ENCODE data around the gene AMZ2. TPM values are rescaled to one million over a fixed set of nuclear protein-coding genes. Genes with fewer than 3 reads are reported as not detected.
A peak's percentile ranks its signal among the peaks of the same experiment; 100 is the strongest.
"Not testable (repeated sequence)": the region's sequence is repeated elsewhere in the genome, so short reads cannot be mapped to it uniquely, and the experiment has no call there.

The AMZ2 gene
- total and polyA plus RNA-seq, 2 of the 8 experiments (the other 6 are each of a cell fraction or from before 2014, with no cell fraction given) = 49.5 to 71.0 TPM

GRCh38 chr17:68215453-68215852 lies 32.4 kb upstream of the AMZ2 start:
- DNase-seq (ENCODE audit: low read depth in 1 of 2, low spot score in 2 of 2) = peak in 1 of 2 experiments; percentile 19
- H3K27me3 ChIP-seq (replicated peaks in 1 of 4; ENCODE audit: control insufficient read depth in 3 of 4, extremely low read depth in 1 of 4, insufficient read depth in 3 of 4, low read length in 3 of 4); H3K9me3 ChIP-seq (ENCODE audit: insufficient read depth in 2 of 2, low read depth in 1 of 2, low read length in 1 of 2); H3K56ac ChIP-seq (replicated peaks; ENCODE audit: insufficient read length, low read depth, low read length); H3K4me3 ChIP-seq (ENCODE audit: extremely low read depth in 1 of 4, insufficient read depth in 2 of 4, low read depth in 3 of 4, low read length in 4 of 4); H3K27ac ChIP-seq (ENCODE audit: low read depth, low read length); H3K4me2 ChIP-seq (ENCODE audit: insufficient read depth in 1 of 2, low read depth in 2 of 2, low read length in 2 of 2); H3K4me1 ChIP-seq (replicated peaks in 1 of 4; ENCODE audit: control insufficient read depth in 3 of 4, insufficient read depth in 4 of 4, low read length in 3 of 4); H2BK5ac ChIP-seq (ENCODE audit: low read depth, low read length); H4K8ac ChIP-seq (ENCODE audit: extremely low read depth, insufficient read depth, low read length); H3K79me2 ChIP-seq (ENCODE audit: control insufficient read depth in 1 of 2, insufficient read depth in 2 of 2, low read length in 2 of 2); H2AFZ ChIP-seq (ENCODE audit: low read length); H2BK120ac ChIP-seq (replicated peaks; ENCODE audit: low read depth, low read length); H3K14ac ChIP-seq (ENCODE audit: insufficient read length); H4K5ac ChIP-seq (ENCODE audit: insufficient read length, low read depth, low read length); H3K9ac ChIP-seq (replicated peaks in 1 of 4; ENCODE audit: extremely low read depth in 1 of 4, low read depth in 3 of 4, low read length in 3 of 4); FAIRE-seq; H3K36me3 ChIP-seq (ENCODE audit: control insufficient read depth in 2 of 4, insufficient read depth in 4 of 4, low read length in 3 of 4); H4K91ac ChIP-seq (replicated peaks; ENCODE audit: insufficient read length, low read length); H3K79me1 ChIP-seq (ENCODE audit: low read depth, low read length); H2BK15ac ChIP-seq (ENCODE audit: low read length); H3K23me2 ChIP-seq (ENCODE audit: low read depth, low read length); H3K23ac ChIP-seq (ENCODE audit: insufficient read length); H3K18ac ChIP-seq (ENCODE audit: extremely low read depth, low read length); H3K4ac ChIP-seq (replicated peaks; ENCODE audit: insufficient read length, low read depth, low read length); H2BK20ac ChIP-seq (ENCODE audit: low read length); H2BK12ac ChIP-seq (ENCODE audit: low read depth, low read length); H4K20me1 ChIP-seq (replicated peaks in 1 of 2; ENCODE audit: control insufficient read depth in 1 of 2, insufficient read depth in 2 of 2, low read length in 2 of 2); H2AK5ac ChIP-seq (ENCODE audit: low read depth, low read length): not testable (repeated sequence)
- POLR2A ChIA-PET (ENCODE audit: partially characterized antibody) = interaction anchor here (0.7 kb wide), 1 partner anchor 57 kb away, joined by 3 read pairs; no protein-coding TSS in a partner anchor
- CTCF ChIA-PET (ENCODE audit: partially characterized antibody) = interaction anchor here (0.7 to 1.2 kb wide), 2 partner anchors 91 to 250 kb away, joined by 3 read pairs; no protein-coding TSS in a partner anchor
- WGBS, 2 experiments (ENCODE audit: extremely low coverage in 1 of 2, insufficient coverage in 1 of 2, insufficient read length in 1 of 2, insufficient replicate concordance in 2 of 2, low coverage in 1 of 2, low lambda C conversion rate in 2 of 2, missing lambda C conversion rate in 1 of 2) = 97% methylated on average over 5 of the region's 5 CpGs; no CpG with 5 or more reads in 1 of the 2 experiments

DNA sequence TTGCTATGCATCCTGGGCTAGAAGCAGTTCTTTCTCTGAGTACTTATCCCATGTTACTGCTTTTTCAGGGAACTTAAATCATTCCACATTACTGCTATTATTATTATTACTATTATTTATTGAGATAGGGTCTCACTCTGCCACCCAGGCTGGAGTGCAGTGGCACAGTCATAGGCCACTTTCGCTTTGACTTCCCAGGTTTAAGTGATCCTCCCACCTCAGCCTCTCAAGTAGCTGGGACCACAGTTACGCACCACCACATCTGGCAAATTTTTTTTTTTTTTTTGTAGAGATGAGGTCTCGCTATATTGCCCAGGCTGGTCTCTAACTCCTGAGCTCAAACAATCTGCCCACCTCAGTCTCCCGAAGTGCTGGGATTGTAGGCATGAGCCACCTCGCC lies 28.4 kb upstream of the AMZ2 start:
- H4K8ac ChIP-seq (ENCODE audit: extremely low read depth, insufficient read depth, low read length); DNase-seq (ENCODE audit: low read depth in 1 of 2, low spot score in 2 of 2); FAIRE-seq; H3K4me2 ChIP-seq (ENCODE audit: insufficient read depth in 1 of 2, low read depth in 2 of 2, low read length in 2 of 2); H2AK5ac ChIP-seq (ENCODE audit: low read depth, low read length); H2BK120ac ChIP-seq (replicated peaks; ENCODE audit: low read depth, low read length); H3K79me1 ChIP-seq (ENCODE audit: low read depth, low read length); H3K23ac ChIP-seq (ENCODE audit: insufficient read length); H2BK12ac ChIP-seq (ENCODE audit: low read depth, low read length); H4K91ac ChIP-seq (replicated peaks; ENCODE audit: insufficient read length, low read length); H4K20me1 ChIP-seq (replicated peaks in 1 of 2; ENCODE audit: control insufficient read depth in 1 of 2, insufficient read depth in 2 of 2, low read length in 2 of 2); POLR2A ChIA-PET (ENCODE audit: partially characterized antibody); H2BK15ac ChIP-seq (ENCODE audit: low read length); H2AFZ ChIP-seq (ENCODE audit: low read length); H3K9me3 ChIP-seq (ENCODE audit: insufficient read depth in 2 of 2, low read depth in 1 of 2, low read length in 1 of 2); H3K27me3 ChIP-seq (replicated peaks in 1 of 4; ENCODE audit: control insufficient read depth in 3 of 4, extremely low read depth in 1 of 4, insufficient read depth in 3 of 4, low read length in 3 of 4); H3K18ac ChIP-seq (ENCODE audit: extremely low read depth, low read length); H3K56ac ChIP-seq (replicated peaks; ENCODE audit: insufficient read length, low read depth, low read length); H3K14ac ChIP-seq (ENCODE audit: insufficient read length); H3K4me1 ChIP-seq (replicated peaks in 1 of 4; ENCODE audit: control insufficient read depth in 3 of 4, insufficient read depth in 4 of 4, low read length in 3 of 4); H3K4me3 ChIP-seq (ENCODE audit: extremely low read depth in 1 of 4, insufficient read depth in 2 of 4, low read depth in 3 of 4, low read length in 4 of 4); H3K79me2 ChIP-seq (ENCODE audit: control insufficient read depth in 1 of 2, insufficient read depth in 2 of 2, low read length in 2 of 2); H4K5ac ChIP-seq (ENCODE audit: insufficient read length, low read depth, low read length); H3K36me3 ChIP-seq (ENCODE audit: control insufficient read depth in 2 of 4, insufficient read depth in 4 of 4, low read length in 3 of 4); H3K23me2 ChIP-seq (ENCODE audit: low read depth, low read length); H2BK20ac ChIP-seq (ENCODE audit: low read length); H3K4ac ChIP-seq (replicated peaks; ENCODE audit: insufficient read length, low read depth, low read length); H3K27ac ChIP-seq (ENCODE audit: low read depth, low read length); H3K9ac ChIP-seq (replicated peaks in 1 of 4; ENCODE audit: extremely low read depth in 1 of 4, low read depth in 3 of 4, low read length in 3 of 4); H2BK5ac ChIP-seq (ENCODE audit: low read depth, low read length): not testable (repeated sequence)
- CTCF ChIA-PET (ENCODE audit: partially characterized antibody) = interaction anchor here (0.9 to 1.4 kb wide), 3 partner anchors 19 to 36 kb away, joined by 3 read pairs; no protein-coding TSS in a partner anchor
- 93% methylated on average over 5 of the region's 5 CpGs; no CpG with 5 or more reads in 1 of the 2 experiments for WGBS, 2 experiments (ENCODE audit: extremely low coverage in 1 of 2, insufficient coverage in 1 of 2, insufficient read length in 1 of 2, insufficient replicate concordance in 2 of 2, low coverage in 1 of 2, low lambda C conversion rate in 2 of 2, missing lambda C conversion rate in 1 of 2)

Data from H1 (cell line).